H1 (cell line): ENCODE data around the gene XPOT. TPM values are rescaled to one million over a fixed set of nuclear protein-coding genes. Genes with fewer than 3 reads are reported as not detected.

Experiments used
- CTCF ChIA-PET: fragments of 300-600 bp; sonication (Branson Sonifier 250); formaldehyde crosslinking; loops from one replicate; lab custom pipeline; 2021; ENCODE audit not compliant: partially characterized antibody; lab: Charles Lee
- POLR2A ChIA-PET: fragments of 300-600 bp; sonication (Branson Sonifier 250); formaldehyde crosslinking; loops from one replicate; lab custom pipeline; 2021; ENCODE audit warnings: inconsistent platforms; ENCODE audit not compliant: partially characterized antibody; lab: Charles Lee
- DNase-seq, 2 experiments: peaks; one replicate each; pipeline versions ENCODE4 v3.0.0 to v3.0.0-alpha.2; 2010 to 2022; ENCODE audit warnings: low spot score in 2 of 2, low read depth in 1 of 2, mixed read lengths in 1 of 2
- FAIRE-seq: peaks from 2 replicates; lab custom pipeline; 2011; peaks lifted over from hg19 to GRCh38; lab: Jason Lieb, UNC
- H2AFZ ChIP-seq: 2 replicates; pipeline ENCODE4 v1.8.1; 2012; ENCODE audit warnings: low read length, inconsistent platforms
- H2AK5ac ChIP-seq: 2 replicates; pipeline ENCODE4 v1.6.1; 2013; ENCODE audit warnings: low read depth, low read length
- H2BK120ac ChIP-seq: replicated peaks from 2 replicates; pipeline ENCODE3; 2013; ENCODE audit warnings: low read depth, low read length, inconsistent platforms
- H2BK12ac ChIP-seq: 2 replicates; pipeline ENCODE4 v1.6.1; 2013; ENCODE audit warnings: low read depth, low read length
- H2BK15ac ChIP-seq: 2 replicates; pipeline ENCODE4 v1.6.1; 2013; ENCODE audit warnings: low read length
- H2BK20ac ChIP-seq: 2 replicates; pipeline ENCODE4 v1.6.1; 2013; ENCODE audit warnings: low read length
- H2BK5ac ChIP-seq: 2 replicates; pipeline ENCODE4 v1.6.1; 2013; ENCODE audit warnings: low read depth, low read length
- H3K14ac ChIP-seq: 2 replicates; pipeline ENCODE4 v1.6.1; 2013; ENCODE audit warnings: inconsistent platforms; ENCODE audit not compliant: insufficient read length
- H3K18ac ChIP-seq: 2 replicates; pipeline ENCODE4 v1.6.1; 2013; ENCODE audit warnings: low read length; ENCODE audit errors: extremely low read depth
- H3K23ac ChIP-seq: 2 replicates; pipeline ENCODE4 v1.6.1; 2013; ENCODE audit warnings: inconsistent platforms; ENCODE audit not compliant: insufficient read length
- H3K23me2 ChIP-seq: 2 replicates; pipeline ENCODE4 v1.6.1; 2013; ENCODE audit warnings: low read depth, low read length
- H3K27ac ChIP-seq: 2 replicates; pipeline ENCODE4 v1.6.1; 2011; ENCODE audit warnings: low read depth, low read length, inconsistent platforms
- H3K27me3 ChIP-seq, 4 experiments: replicated peaks in 1 of 4; 1 replicate in 1 of 4; 2 replicates in 3 of 4; pipeline versions ENCODE4 v1.6.1 to v1.8.1; 2011 to 2013; ENCODE audit warnings: low read length in 3 of 4, mild to moderate bottlenecking in 3 of 4, inconsistent platforms in 2 of 4, mixed read lengths in 2 of 4, moderate library complexity in 1 of 4; ENCODE audit not compliant: control insufficient read depth in 3 of 4, insufficient read depth in 3 of 4; ENCODE audit errors: extremely low read depth in 1 of 4
- H3K36me3 ChIP-seq, 4 experiments: 2 replicates each; pipeline versions ENCODE4 v1.6.1 to v1.8.1; 2011 to 2013; ENCODE audit warnings: mild to moderate bottlenecking in 4 of 4, low read length in 3 of 4, moderate library complexity in 2 of 4, control low read depth in 1 of 4, inconsistent platforms in 1 of 4; ENCODE audit not compliant: insufficient read depth in 4 of 4, control insufficient read depth in 2 of 4
- H3K4ac ChIP-seq: replicated peaks from 2 replicates; pipeline ENCODE3; 2013; ENCODE audit warnings: low read length, low read depth, mixed read lengths, inconsistent platforms; ENCODE audit not compliant: insufficient read length
- H3K4me1 ChIP-seq, 4 experiments: replicated peaks in 1 of 4; 1 replicate in 1 of 4; 2 replicates in 3 of 4; pipeline versions ENCODE4 v1.6.1 to v1.8.1; 2011 to 2013; ENCODE audit warnings: low read length in 3 of 4, inconsistent platforms in 2 of 4, mixed read lengths in 1 of 4; ENCODE audit not compliant: insufficient read depth in 4 of 4, control insufficient read depth in 3 of 4
- H3K4me2 ChIP-seq, 2 experiments: 2 replicates each; pipeline versions ENCODE4 v1.6.1 to v1.8.1; 2011 to 2013; ENCODE audit warnings: low read depth in 2 of 2, low read length in 2 of 2, control low read depth in 1 of 2, inconsistent platforms in 1 of 2, mild to moderate bottlenecking in 1 of 2; ENCODE audit not compliant: insufficient read depth in 1 of 2
- H3K4me3 ChIP-seq, 4 experiments: fragments of 200-600, 300-600 bp in 1 of 4; sonication (generic), shearing (Covaris generic), sonication (Bioruptor Twin) in 1 of 4; 2 replicates each; pipeline versions ENCODE4 v1.5.1 to v1.8.1; 2011 to 2016; ENCODE audit warnings: low read length in 4 of 4, low read depth in 3 of 4, control low read depth in 2 of 4, inconsistent platforms in 2 of 4, mild to moderate bottlenecking in 2 of 4, mixed read lengths in 1 of 4, moderate library complexity in 1 of 4; ENCODE audit not compliant: insufficient read depth in 2 of 4; ENCODE audit errors: extremely low read depth in 1 of 4
- H3K56ac ChIP-seq: replicated peaks from 2 replicates; pipeline ENCODE3; 2013; ENCODE audit warnings: low read depth, mild to moderate bottlenecking, mixed read lengths, low read length, inconsistent platforms; ENCODE audit not compliant: insufficient read length
- H3K79me1 ChIP-seq: 2 replicates; pipeline ENCODE4 v1.6.1; 2013; ENCODE audit warnings: low read depth, low read length, control low read depth
- H3K79me2 ChIP-seq, 2 experiments: 2 replicates each; pipeline versions ENCODE4 v1.6.1 to v1.8.1; 2012 to 2013; ENCODE audit warnings: low read length in 2 of 2, mild to moderate bottlenecking in 2 of 2, inconsistent platforms in 1 of 2; ENCODE audit not compliant: insufficient read depth in 2 of 2, control insufficient read depth in 1 of 2
- H3K9ac ChIP-seq, 4 experiments: replicated peaks in 1 of 4; 1 replicate in 1 of 4; 2 replicates in 3 of 4; pipeline versions ENCODE4 v1.6.1 to v1.8.1; 2011 to 2013; ENCODE audit warnings: low read depth in 3 of 4, low read length in 3 of 4, control low read depth in 2 of 4, mild to moderate bottlenecking in 2 of 4, moderate library complexity in 2 of 4, inconsistent platforms in 1 of 4; ENCODE audit errors: extremely low read depth in 1 of 4
- H3K9me3 ChIP-seq, 2 experiments: 2 replicates each; pipeline versions ENCODE4 v1.6.1 to v1.8.1; 2012 to 2013; ENCODE audit warnings: mild to moderate bottlenecking in 2 of 2, moderate library complexity in 2 of 2, control low read depth in 1 of 2, inconsistent platforms in 1 of 2, low read depth in 1 of 2, low read length in 1 of 2, mixed read lengths in 1 of 2; ENCODE audit not compliant: insufficient read depth in 2 of 2
- H4K20me1 ChIP-seq, 2 experiments: replicated peaks in 1 of 2; 2 replicates each; pipeline versions ENCODE3 to v1.8.1; 2011 to 2013; ENCODE audit warnings: inconsistent platforms in 2 of 2, low read length in 2 of 2, mild to moderate bottlenecking in 1 of 2; ENCODE audit not compliant: insufficient read depth in 2 of 2, control insufficient read depth in 1 of 2
- H4K5ac ChIP-seq: 2 replicates; pipeline ENCODE4 v1.6.1; 2013; ENCODE audit warnings: low read length, low read depth, mixed read lengths, inconsistent platforms; ENCODE audit not compliant: insufficient read length
- H4K8ac ChIP-seq: 2 replicates; pipeline ENCODE4 v1.8.0; 2013; ENCODE audit warnings: mild to moderate bottlenecking, moderate library complexity, low read length, inconsistent platforms; ENCODE audit not compliant: insufficient read depth; ENCODE audit errors: extremely low read depth
- H4K91ac ChIP-seq: replicated peaks from 2 replicates; pipeline ENCODE3; 2013; ENCODE audit warnings: low read length, mixed read lengths, inconsistent platforms; ENCODE audit not compliant: insufficient read length
- BRCA1 ChIP-seq: IDR thresholded peaks from 2 replicates; pipeline ENCODE4 v1.6.1; 2012; ENCODE audit warnings: low read depth, low read length, improper control_type of control experiment
- CEBPB ChIP-seq: IDR thresholded peaks from 2 replicates; pipeline ENCODE4 v1.6.1; 2012; ENCODE audit warnings: low read depth, low read length
- MAX ChIP-seq: IDR thresholded peaks from 2 replicates; pipeline ENCODE4 v1.6.1; 2012; ENCODE audit warnings: inconsistent platforms
- POLR2AphosphoS5 ChIP-seq: IDR thresholded peaks from 2 replicates; pipeline ENCODE4 v1.6.1; 2011; ENCODE audit warnings: low read depth, low read length
- RXRA ChIP-seq: IDR thresholded peaks from 2 replicates; pipeline ENCODE4 v1.6.1; 2011; ENCODE audit warnings: low read depth, mild to moderate bottlenecking, low read length, moderate library complexity; ENCODE audit not compliant: insufficient read depth
- SAP30 ChIP-seq: fragments of 300-600 bp; sonication (generic); IDR thresholded peaks from 2 replicates; pipeline ENCODE4 v1.7.1; 2012; ENCODE audit warnings: low read length, moderate library complexity, mild to moderate bottlenecking, inconsistent platforms; ENCODE audit not compliant: insufficient read depth, insufficient replicate concordance
- TEAD4 ChIP-seq: IDR thresholded peaks from 2 replicates; pipeline ENCODE4 v1.6.1; 2012; ENCODE audit warnings: low read depth, low read length, inconsistent platforms, mixed read lengths
- WGBS, 2 experiments: shearing (Covaris generic) in 1 of 2; methylation state at CpG; one replicate each; pipeline versions ENCODE4 v1.1.6 to v1.1.7; 2013 to 2015; ENCODE audit warnings: low lambda C conversion rate in 2 of 2, mixed read lengths in 2 of 2, inconsistent platforms in 1 of 2, low coverage in 1 of 2, missing lambda C conversion rate in 1 of 2; ENCODE audit not compliant: insufficient replicate concordance in 2 of 2, insufficient coverage in 1 of 2, insufficient read length in 1 of 2; ENCODE audit errors: extremely low coverage in 1 of 2, missing lambda C conversion rate in 1 of 2; 5-methylcytosine and 5-hydroxymethylcytosine counted together
- polyA plus RNA-seq, 7 experiments: library from polyadenylated mRNA; depleted of rRNA in 3 of 7; stranded (reverse) in 5 of 7; unstranded in 2 of 7; fragments of >200 nt in 5 of 7; fragments of 200-250 nt in 2 of 7; gene quantifications; 1 replicate in 5 of 7; 2 replicates in 1 of 7; 4 replicates in 1 of 7; pipeline versions ENCODE4 v1.2.1 to v1.2.3, GENCODE V29; 2011 to 2013; ENCODE audit warnings: missing spikeins in 2 of 7, mixed read lengths in 2 of 7
- total RNA-seq: library from RNA; stranded (reverse); fragmentation: NEBNext Ultra II Directional; extraction: Animal tissue kit (Norgen Biotek cat#: 25700); gene quantifications from 2 replicates; pipeline ENCODE4 v1.2.1, GENCODE V29; 2021
- TF ChIP-seq, protein P1 (sequence below): IDR thresholded peaks from 2 replicates; pipeline ENCODE4 v1.6.1; 2011; ENCODE audit warnings: low read length, improper control_type of control experiment

XPOT gene
- total and polyA plus RNA-seq, 2 of the 8 experiments (the other 6 are each of a cell fraction or from before 2014, with no cell fraction given) = 38.8 to 176 TPM

- Histone ChIP-seq H3K27me3 (no peaks in the 10 kb centered on the region), H3K4me3 (no peak overlapping the region), H3K79me2 (no peaks in the 10 kb centered on the region), H2AFZ (no peak overlapping the region), H3K27ac (no peak overlapping the region), H2AK5ac (no peak overlapping the region), H3K36me3 (peaks cover 44 to 100% (median 84%) of the 10 kb centered on the region in 4 experiments), H2BK120ac (no peak overlapping the region), H3K79me1 (no peaks in the 10 kb centered on the region), H3K23ac (no peak overlapping the region), H4K20me1 (peaks cover 0 to 3% of the 10 kb centered on the region in 2 experiments), H4K91ac (no peak overlapping the region), H2BK15ac (no peak overlapping the region), H3K4ac (no peak overlapping the region), H2BK5ac (no peak overlapping the region), H3K9ac (no peak overlapping the region), H2BK20ac (no peak overlapping the region), H3K56ac (no peak overlapping the region), H3K9me3 (no peaks in the 10 kb centered on the region), H2BK12ac (no peak overlapping the region), H3K14ac (no peak overlapping the region), H4K5ac (no peak overlapping the region), H3K23me2 (no peaks in the 10 kb centered on the region), H3K18ac (no peak overlapping the region), H4K8ac (no peak overlapping the region), H3K4me1 (no peaks in the 10 kb centered on the region), H3K4me2 (no peak overlapping the region)
- FAIRE-seq (no peak), DNase-seq (no peak)
- TF ChIP-seq, protein P1, sequence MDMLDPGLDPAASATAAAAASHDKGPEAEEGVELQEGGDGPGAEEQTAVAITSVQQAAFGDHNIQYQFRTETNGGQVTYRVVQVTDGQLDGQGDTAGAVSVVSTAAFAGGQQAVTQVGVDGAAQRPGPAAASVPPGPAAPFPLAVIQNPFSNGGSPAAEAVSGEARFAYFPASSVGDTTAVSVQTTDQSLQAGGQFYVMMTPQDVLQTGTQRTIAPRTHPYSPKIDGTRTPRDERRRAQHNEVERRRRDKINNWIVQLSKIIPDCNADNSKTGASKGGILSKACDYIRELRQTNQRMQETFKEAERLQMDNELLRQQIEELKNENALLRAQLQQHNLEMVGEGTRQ = no peak
- TF ChIP-seq BRCA1 (no peak), CEBPB (no peak), RXRA (no peak), MAX (no peak), SAP30 (no peak), POLR2AphosphoS5 (no peak), TEAD4 (no peak)
- 91% methylated on average over 4 of the region's 4 CpGs; no CpG with 5 or more reads in 1 of the 2 experiments for WGBS, 2 experiments
- POLR2A ChIA-PET = interaction anchor here (0.8 to 2.2 kb wide), 11 partner anchors 9 to 22 kb away, joined by 3 to 11 read pairs (median 5); no protein-coding TSS in a partner anchor
- CTCF ChIA-PET = interaction anchor here (1.1 to 1.4 kb wide), 2 partner anchors 11 to 97 kb away, joined by 3 read pairs; no protein-coding TSS in a partner anchor
Measured at GRCh38 chr12:64431791-64432190, 27.6 kb downstream of the XPOT start.
